ENCODE data around the gene BRF1.

GRCh38 chr14:105313381-105314286 is 12.8 kb upstream of the BRF1 start:
- TF ChIP-seq, protein P1, sequence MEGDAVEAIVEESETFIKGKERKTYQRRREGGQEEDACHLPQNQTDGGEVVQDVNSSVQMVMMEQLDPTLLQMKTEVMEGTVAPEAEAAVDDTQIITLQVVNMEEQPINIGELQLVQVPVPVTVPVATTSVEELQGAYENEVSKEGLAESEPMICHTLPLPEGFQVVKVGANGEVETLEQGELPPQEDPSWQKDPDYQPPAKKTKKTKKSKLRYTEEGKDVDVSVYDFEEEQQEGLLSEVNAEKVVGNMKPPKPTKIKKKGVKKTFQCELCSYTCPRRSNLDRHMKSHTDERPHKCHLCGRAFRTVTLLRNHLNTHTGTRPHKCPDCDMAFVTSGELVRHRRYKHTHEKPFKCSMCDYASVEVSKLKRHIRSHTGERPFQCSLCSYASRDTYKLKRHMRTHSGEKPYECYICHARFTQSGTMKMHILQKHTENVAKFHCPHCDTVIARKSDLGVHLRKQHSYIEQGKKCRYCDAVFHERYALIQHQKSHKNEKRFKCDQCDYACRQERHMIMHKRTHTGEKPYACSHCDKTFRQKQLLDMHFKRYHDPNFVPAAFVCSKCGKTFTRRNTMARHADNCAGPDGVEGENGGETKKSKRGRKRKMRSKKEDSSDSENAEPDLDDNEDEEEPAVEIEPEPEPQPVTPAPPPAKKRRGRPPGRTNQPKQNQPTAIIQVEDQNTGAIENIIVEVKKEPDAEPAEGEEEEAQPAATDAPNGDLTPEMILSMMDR (conservative IDR thresholded peaks at IDR 0.05) = no peak
- peak; percentile 31; the same call in 1 of the 2 replicates for TF ChIP-seq ZFX (IDR thresholded peaks at IDR 0.05)
